ENCODE measurements around the gene PIH1D2. TPM values are rescaled to one million over a fixed set of nuclear protein-coding genes. Genes with fewer than 3 reads are reported as not detected.

The PIH1D2 gene, protein sequence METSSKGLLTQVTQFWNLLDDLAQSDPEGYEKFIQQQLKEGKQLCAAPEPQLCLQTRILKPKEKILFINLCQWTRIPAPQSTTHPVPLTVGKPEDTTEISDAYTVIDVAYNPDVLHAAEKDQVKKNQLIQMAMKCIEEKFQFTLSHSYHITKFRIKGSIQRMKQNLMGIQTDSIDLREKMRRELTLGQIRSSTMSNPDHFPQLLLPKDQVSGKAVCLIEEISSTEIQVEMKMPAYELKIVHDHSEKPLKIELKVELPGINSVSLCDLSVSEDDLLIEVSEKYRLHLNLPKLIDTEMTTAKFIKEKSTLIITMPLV
- total RNA-seq = 1.3 and 1.8 TPM in 2 replicates
- 0.49 and 0.51 TPM in 2 replicates for polyA plus RNA-seq
- 1.1 TPM in 2 replicates for polyA plus RNA-seq (2011; cell fraction: cytosol; rRNA removed)
- 1.7 TPM in 2 replicates for polyA plus RNA-seq (2011; cell fraction: nucleus; rRNA removed)
- polyA plus RNA-seq (2012) = 0.89 and 1.1 TPM in 2 replicates
- polyA minus RNA-seq = 0.70 and 1.6 TPM in 2 replicates
- not detected for polyA minus RNA-seq (2011; cell fraction: cytosol; rRNA and poly(A)+ RNA removed)
- 0.43 and 0.58 TPM in 2 replicates for polyA minus RNA-seq (2011; cell fraction: nucleus; rRNA and poly(A)+ RNA removed)
- Bru-seq, nascent RNA = percentile 30 among the genes with signal in this experiment
- BruChase-seq, experiment 1, labeled RNA remaining after a 6-hour chase = percentile 32 among the genes with signal in this experiment
- percentile 29 among the genes with signal in this experiment for BruChase-seq, experiment 2, labeled RNA remaining after a 2-hour chase
- long read RNA-seq, partial matches to known transcripts = 1 of 2 reads
- long read RNA-seq, other reads (novel, unspliced or antisense) = 0 of 2 reads

GRCh38 chr11:112073941-112074811 is at the start of gene PIH1D2, which contains the start of gene NKAPD1:
PIH1D2 (minus strand) TSS chr11:112074017; CDS start chr11:112073174, 843 bp downstream.
NKAPD1 (plus strand) TSS chr11:112074299; CDS start chr11:112075575, 1,276 bp downstream.
- H3K9ac ChIP-seq (replicated peaks; ENCODE audit: extremely low read depth, insufficient read depth, low read length) = peak within 1 kb of the TSS; percentile 88
- TF ChIP-seq GATA2 (IDR thresholded peaks at IDR 0.05; ENCODE audit: insufficient read depth, insufficient read length, low read depth, low read length) = no peak
- TF ChIP-seq MYC (IDR thresholded peaks at IDR 0.05; ENCODE audit: low read depth, low read length) = no peak
- TF ChIP-seq, protein P1, sequence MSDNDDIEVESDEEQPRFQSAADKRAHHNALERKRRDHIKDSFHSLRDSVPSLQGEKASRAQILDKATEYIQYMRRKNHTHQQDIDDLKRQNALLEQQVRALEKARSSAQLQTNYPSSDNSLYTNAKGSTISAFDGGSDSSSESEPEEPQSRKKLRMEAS (IDR thresholded peaks at IDR 0.05; ENCODE audit: insufficient read depth, insufficient read length) = peak; percentile 9
- TF ChIP-seq POLR2A (IDR thresholded peaks at IDR 0.05; ENCODE audit: low read depth, low read length) = peak; percentile 45
- peak; percentile 61 for TF ChIP-seq POLR2AphosphoS5 (IDR thresholded peaks at IDR 0.05; ENCODE audit: insufficient read depth, low read depth, low read length)
- peak within 1 kb of the TSS; percentile 87 for H3K4me2 ChIP-seq (ENCODE audit: insufficient read depth, low read length)
- H3K4me3 ChIP-seq (replicated peaks in 1 of 3; ENCODE audit: insufficient read depth in 1 of 3, low read depth in 1 of 3, low read length in 3 of 3) = peak within 1 kb of the TSS; percentile 68 to 79 (median 71)
- no peaks in the 10 kb centered on the region for H3K9me3 ChIP-seq (replicated peaks; ENCODE audit: control insufficient read depth, insufficient read depth, low read length)
- dilution Hi-C loops (cut with MboI; ENCODE audit: extremely low pct_ligation_motif_present, low sequenced_read_pairs) (no loop called here), intact Hi-C loops (cut with micrococcal nuclease) (loop anchor here (1.0 to 2.0 kb wide), 3 partner anchors 12 to 195 kb away; partner anchors contain the start of genes CFAP68, FDXACB1, SDHD and TIMM8B)
- BruUV-seq (replicated peaks) = TSS peak; percentile 64
- peaks cover 10% of the 10 kb centered on the region for H3K4me1 ChIP-seq (ENCODE audit: control insufficient read depth, extremely low read depth, insufficient read depth, low read length)
- H3K27ac ChIP-seq (ENCODE audit: insufficient read depth, low read depth, low read length) = peak within 1 kb of the TSS; percentile 69
- H2AFZ ChIP-seq (ENCODE audit: low read depth, low read length) = peak within 1 kb of the TSS; percentile 94
- H4K20me1 ChIP-seq (replicated peaks; ENCODE audit: control insufficient read depth, extremely low read depth, insufficient read depth, low read length) = no peaks in the 10 kb centered on the region
- ChIA-PET CTCF (interaction anchor here (1.3 kb wide), 1 partner anchor 92 kb away, joined by 3 read pairs; no protein-coding TSS in a partner anchor), POLR2A (no interaction called here)
- H3K79me2 ChIP-seq (ENCODE audit: control insufficient read depth, insufficient read depth, low read length) = peaks cover 24% of the 10 kb centered on the region
- no peaks in the 10 kb centered on the region for H3K9me1 ChIP-seq (replicated peaks; ENCODE audit: control insufficient read depth, extremely low read depth, insufficient read depth, low read length)
- FAIRE-seq (peak; percentile 76), DNase-seq (ENCODE audit: low read depth, low spot score) (peak; percentile 93)
- H3K27me3 ChIP-seq (ENCODE audit: control insufficient read depth in 2 of 2, insufficient read depth in 2 of 2, low read length in 2 of 2) = no peaks in the 10 kb centered on the region
- peaks cover 6 to 8% of the 10 kb centered on the region in 2 experiments for H3K36me3 ChIP-seq (ENCODE audit: control insufficient read depth in 2 of 2, extremely low read depth in 1 of 2, insufficient read depth in 2 of 2, low read length in 2 of 2)

Measured in endothelial cell of umbilical vein (primary cell).